Measurements from ENCODE around the gene GAL3ST1. TPM values are rescaled to one million over a fixed set of nuclear protein-coding genes. Genes with fewer than 3 reads are reported as not detected.
"Not testable (repeated sequence)": the region's sequence is repeated elsewhere in the genome, so short reads cannot be mapped to it uniquely, and the experiment has no call there.

Gene GAL3ST1
- total RNA-seq, 1 donor from 2014 or later: 0.39 TPM

DNA sequence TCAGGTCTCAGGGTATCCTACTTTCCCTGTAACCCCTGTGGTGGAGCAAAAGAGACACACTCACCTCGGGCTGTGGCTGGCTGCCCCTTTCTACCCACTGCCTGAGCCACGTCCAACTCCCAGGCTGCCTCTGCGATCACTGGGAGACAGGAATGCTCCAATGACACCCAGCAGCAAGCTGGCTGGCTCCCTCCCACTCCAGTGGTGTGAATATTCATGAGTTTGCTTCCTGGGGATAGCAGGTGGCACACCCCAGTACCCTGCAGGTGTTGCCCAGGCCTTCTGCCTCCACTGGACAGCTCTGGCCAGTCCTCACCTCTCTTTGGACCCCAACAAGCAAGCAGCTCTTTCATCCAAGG, 9.7 kb downstream of the GAL3ST1 start:
- DNase-seq: no peak

DNA sequence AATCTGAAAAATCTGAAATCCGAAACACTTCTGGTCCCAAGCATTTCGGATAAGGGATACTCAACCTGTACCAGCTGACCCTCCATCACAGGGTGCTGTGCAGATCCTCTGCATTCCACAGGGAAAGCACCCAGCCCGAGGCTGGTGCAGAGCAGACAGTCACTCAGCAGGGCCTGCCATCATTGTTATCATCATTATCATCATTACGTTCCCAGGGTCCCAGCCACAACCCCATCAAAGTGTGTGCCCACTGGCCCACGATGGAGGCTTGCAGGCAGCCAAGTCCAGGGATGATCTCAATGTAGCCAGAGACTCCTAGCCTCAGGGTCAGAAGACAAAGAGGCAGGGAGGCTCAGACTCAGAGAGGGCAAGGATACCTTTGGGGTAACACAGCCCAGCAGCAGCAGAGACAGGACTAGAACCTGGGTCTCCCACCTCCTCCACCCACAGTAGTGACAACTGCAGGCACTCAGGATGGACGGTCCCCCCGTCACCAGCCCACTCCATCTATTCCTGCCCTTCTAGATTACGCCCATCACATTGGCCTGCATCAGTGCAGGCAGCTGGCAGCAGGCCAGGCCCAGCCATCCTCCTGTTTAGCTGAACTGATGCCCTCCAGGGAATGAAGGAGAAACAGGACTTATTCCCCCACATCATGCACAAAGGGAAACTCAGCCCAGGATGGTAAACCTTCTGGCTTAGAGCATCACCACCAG, 10.3 kb downstream of the GAL3ST1 start:
- no peak for DNase-seq

DNA sequence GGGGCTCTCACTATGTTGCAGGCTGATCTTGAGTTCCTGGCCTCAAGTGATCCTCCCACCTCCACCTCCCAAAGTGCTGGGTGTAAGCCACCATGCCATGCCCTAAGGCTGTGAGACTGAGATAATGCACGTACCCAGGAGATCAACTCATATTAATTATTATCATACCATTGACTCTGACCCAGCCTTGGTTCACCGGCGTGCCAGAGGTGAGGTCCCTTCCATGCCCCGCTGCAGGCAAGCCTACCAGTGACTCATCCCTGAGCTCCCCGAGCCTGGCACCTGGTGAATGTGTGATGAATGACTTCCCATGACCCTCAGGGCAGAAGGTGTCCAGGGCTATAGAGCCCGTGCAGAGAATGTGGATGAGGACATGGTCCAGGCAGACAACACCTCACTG, 12.1 kb downstream of the GAL3ST1 start:
- no peak for DNase-seq

DNA sequence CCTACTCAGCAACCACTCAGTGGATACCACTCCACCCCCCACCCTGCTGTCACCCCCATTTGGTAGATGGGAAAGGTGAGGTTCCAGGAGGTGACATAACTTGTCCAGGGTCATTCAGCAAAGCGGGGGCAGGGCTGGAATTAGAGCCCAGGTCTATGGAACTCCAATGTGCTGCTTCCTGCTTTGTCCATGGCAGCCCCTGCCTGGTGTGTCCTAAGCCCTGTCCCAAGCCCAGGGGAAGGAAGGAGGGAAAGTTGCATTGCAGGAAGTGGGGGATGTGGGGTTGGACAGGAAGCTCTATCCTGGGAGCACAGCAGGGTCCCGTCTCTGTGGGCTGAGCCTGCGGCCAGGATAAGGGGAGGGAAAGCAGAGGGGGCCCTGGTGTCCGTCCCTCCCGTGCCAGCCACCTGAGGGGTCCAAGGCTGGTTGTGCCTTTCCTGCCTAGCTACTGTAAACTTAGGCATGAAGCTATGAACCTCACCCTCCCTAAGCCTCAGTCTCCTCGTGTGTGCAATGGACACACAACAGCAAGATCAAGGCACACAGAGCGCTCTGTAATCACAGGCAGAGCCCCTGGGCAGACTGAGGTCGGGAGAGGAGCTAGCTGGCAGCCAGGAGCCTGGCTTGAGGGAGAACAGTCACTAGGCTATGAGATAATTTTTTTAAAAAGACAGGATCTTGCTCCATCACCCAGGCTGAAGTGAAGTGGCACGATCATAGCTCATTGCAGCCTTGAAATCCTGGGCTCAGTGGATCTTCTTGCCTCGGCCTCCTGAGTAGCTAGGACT, 12.9 kb downstream of the GAL3ST1 start:
- DNase-seq: no peak

DNA sequence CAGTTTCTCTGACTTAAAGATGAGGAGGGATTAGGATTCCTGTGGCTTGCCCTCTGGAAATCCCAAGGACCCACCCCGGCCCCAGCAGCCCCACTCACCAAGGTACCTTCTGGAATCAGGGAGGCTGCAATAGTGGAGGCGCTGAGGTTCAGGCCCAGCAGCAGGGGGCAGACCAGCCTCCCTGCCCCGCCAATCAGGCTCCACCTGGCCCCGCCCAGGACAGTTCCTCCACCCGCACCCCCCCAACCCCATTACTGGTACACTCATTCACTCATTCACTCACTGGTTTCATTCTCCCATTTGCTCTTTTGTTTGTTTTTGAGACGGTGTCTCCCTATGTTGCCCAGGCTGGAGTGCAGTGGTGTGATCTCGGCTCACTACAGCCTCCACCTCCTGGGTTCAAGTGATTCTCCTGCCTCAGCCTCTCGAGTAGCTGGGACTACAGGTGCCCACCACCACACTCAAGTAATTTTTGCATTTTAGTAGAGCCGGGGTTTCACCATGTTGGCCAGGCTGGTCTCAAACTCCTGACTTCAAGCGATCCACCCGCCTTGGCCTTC, 13.7 kb downstream of the GAL3ST1 start:
- not testable (repeated sequence) for DNase-seq

DNA sequence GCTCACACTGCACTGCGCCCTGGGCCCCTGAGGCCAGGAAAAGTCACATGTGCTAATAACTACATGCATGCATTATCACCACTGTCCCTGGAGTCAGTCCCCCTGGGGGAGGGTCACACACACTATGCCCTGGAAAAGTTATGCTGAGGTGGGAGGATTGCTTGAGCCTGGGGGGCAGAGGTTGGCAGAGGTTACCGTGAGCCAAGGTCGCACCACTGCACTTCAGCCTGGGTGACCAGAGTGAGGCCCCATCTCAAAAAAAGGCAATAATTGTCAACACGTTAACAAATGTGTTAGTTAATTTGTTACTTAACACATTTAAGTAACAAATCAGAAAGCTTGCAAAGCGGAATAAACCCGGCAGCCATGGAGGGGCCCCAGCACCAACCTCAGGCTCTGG, 14.6 kb downstream of the GAL3ST1 start:
- DNase-seq: no peak

DNA sequence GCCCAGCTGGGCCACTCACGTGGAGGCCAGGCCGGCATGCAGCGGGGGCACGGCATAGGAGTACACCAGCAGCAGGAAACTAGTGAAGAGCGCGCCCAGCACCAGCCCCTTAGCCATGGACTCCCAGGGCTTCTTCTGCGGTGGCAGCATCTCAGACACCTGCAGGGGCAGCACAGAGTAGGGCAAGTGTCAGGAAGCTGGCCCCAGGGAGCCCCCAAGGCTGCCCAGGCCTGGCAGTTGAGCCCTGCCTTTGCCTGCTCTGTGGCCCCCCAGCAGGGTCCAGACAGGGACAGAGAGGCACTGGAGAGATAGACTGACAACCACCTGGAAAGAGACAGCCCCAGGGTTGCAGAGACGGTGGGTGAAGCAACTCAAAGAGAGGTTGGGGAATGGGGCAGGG, 17.2 kb downstream of the GAL3ST1 start:
- no peak for DNase-seq

DNA sequence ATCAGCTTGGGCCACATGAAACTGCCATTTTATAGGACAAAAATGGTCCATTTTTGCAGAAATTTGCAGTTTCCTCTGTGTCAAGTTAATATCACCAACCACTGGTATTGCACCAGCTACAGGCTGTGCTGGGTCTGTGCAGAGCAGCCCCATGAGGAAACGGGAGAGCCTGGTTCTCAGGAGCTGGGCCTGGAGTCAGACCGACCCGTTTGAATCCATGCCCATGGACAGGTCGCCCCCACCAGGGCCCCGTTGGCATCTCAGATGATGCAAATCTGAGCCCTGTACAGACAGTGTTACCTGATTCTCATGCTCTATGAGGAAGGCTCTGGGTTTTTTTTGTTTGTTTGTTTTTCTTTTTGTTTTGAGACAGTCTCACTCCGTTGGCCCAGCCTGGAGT, 18.1 kb downstream of the GAL3ST1 start:
- no peak for DNase-seq

DNA sequence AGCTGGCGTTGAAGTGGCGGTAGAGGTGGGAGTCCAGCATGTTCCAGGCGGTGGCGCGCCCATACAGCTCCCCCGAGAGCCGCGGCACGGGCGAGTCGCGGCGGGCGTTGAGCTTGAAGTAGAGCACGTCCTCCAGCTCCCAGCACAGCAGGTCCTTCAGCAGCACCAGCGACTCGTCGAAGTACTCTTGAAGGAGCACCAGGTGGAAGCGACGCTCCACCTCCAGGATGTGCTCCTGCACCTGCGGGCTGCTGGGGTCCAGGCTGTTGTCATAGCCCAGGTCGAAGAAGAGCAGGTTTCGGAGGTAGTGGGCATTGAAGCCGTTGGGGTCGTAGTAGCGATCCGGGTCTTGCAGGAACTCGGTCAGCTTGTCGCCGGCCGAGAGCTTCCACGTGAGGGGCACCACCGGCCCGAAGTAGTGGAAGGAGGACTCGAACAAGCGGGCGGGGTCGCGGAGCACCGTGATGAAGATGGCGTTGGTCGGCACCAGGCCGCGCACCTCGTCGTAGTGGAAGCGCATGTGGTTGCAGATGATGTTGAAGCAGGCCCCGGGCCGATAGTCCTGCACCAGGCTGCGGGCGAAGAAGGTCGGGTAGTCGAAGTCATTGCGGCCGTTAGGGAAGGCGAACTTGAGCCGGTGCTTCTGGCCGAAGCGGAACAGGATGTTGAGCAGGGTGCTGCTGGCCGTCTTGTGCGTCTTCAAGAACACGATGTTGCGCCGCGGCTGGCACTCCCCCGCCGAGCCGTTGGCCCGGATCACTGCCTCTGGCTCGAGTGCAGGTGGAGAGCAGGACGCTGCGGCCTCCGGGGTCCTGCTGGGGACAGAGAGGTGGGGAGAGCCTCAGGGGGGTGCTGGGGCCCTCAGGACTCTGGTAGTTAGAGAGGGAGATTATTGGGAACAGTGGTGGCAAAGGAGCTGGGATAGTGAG, 18.9 kb downstream of the GAL3ST1 start:
- no peak for DNase-seq

DNA sequence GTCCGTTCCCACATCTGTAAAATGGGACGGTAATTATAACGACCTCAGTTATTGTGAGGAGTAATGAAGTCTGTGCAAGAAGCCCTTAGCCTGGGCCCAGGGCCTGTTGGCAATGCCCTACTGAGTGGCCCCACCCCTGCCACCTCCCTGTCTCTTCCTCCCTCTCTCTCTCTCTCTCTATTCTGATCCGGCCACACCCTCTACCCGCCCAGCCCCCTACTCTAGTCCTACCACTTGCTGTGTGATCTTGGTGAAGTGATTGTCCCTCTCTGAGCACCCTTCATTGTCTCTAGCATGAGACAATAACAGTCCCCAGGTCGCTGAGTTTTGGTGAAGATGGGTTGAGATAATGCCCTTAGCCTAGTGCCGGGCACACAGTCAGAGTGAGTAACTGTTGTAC, 20.5 kb downstream of the GAL3ST1 start:
- DNase-seq: no peak

DNA sequence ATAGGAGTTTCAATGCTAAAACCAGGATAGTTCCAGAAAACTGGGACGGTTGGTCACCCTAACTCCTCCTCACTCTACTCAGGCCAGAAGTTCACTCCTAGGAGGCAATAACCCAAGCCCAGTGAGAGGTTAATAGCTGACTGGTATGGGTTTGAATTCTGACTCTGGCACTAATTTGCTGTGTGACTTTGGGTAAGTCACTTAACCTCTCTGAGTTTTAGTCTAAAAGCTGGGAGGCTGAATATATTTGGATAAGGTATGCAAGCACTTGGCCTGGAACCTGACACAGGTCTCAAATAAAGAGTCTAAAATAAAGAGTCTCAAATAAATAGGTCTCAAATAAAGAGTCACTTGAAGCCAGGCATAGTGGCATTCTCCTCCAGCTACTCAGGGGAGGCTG, 21.7 kb downstream of the GAL3ST1 start:
- no peak for DNase-seq

DNA sequence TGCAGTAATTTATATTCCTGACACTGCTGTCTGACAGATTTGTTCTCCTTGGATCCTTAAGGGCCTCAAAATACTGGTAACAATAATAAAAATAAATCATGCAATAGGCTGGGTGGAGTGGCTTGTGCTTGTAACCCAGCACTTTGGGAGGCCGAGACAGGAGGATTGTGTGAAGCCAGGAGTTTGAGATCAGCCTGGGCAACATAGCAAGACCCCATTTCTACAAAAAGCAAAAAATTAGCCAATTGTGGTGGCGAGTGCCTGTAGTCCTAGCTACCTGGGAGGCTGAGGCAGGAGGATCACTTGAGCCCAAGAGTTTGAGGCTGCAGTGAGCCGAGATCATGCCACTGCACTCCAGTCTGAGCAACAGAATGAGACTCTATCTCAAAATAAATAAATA, 22.7 kb downstream of the GAL3ST1 start:
- not testable (repeated sequence) for DNase-seq

DNA sequence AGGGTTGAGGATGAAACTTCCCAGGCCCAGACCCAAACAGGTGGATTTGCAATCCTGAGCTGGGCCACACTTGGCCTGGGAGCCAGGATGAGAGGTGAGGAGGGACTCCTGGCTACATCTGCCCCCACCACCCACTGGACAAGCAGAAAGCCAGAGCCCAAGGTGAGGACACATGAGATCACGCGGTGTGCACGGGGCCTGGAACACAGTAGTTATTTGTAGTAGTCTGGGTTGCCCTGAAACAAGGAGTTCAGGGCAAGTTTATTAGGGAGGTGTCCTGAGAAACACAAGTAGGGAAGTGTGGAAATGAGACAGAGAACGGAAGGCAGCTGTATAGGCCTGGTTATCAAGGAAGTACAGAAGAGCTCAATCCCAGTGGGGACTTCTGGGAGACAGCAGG, 27.3 kb downstream of the GAL3ST1 start:
- no peak for DNase-seq

DNA sequence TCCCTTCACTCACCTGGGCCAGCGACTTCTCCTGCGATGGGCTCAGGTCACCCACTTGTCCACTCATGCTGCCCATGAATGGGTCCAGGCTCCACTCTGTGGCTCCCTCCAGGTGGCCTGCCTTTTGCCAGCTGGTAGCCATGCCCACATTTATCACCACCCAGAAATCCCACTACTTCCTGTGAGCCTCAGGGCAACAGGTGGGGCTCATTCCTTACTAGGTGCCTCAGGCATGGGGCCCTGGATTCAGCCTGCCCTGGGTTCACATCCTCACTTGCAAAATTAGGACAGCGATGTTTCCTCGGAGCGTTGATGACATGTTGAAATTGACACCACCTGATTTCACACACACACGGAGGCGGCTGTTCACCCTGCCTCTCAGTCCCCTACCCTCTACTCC, 27.8 kb downstream of the GAL3ST1 start, which contains the start of gene SEC14L6:
Gene SEC14L6, minus strand, starts transcription at position 126 of the 400 bp plus-strand sequence. Its CDS starts 59 bp downstream, at position 67.
- DNase-seq: no peak

DNA sequence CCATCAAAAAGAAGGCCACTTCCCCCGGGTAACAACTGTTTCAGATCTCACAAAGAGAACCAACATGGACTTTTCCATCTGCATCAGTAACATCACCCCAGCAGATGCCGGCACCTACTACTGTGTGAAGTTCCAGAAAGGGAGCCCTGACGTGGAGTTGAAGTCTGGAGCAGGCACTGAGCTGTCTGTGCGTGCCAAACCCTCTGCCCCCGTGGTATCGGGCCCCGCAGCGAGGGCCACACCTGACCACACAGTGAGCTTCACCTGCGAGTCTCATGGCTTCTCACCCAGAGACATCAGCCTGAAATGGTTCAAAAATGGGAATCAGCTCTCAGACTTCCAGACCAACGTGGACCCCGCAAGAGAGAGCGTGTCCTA, 31.7 kb downstream of the GAL3ST1 start:
- no peak for DNase-seq

DNA sequence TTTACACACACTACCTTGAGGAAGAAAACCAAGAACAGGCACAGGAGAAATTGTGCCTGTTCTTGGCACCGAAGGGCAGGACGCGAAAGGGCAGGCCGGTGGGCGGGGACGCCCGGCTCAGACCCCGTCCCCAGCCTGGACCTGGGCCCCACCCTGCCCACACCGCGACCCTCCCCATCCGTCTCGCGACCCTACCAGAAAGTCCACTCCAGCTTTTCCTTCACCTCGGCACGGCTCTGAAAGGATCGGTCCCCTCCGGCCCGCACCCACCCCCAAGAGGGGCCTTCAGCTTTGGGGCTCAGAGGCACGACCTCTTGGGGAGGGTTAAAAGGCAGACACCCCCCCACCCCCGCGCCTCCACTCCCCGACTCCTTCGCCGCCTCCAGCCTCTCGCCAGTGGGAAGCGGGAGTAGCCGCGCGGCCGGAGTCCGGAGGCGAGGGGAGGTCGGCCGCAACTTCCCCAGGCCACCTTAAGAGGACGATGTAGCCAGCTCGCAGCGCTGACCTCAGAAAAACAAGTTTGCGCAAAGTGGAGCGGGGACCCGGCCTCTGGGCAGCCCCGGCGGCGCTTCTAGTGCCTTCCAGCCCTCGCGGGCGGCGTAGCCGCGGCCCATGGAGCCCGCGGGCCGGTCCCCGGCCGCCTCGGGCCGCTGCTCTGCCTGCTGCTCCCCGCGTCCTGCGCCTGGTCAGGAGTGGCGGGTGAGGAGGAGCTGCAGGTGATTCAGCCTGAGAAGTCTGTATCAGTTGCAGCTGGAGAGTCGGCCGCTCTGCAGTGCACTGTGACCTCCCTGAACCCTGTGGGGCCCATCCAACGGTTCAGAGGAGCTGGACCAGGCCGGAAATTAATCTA, 32.3 kb downstream of the GAL3ST1 start:
- no peak for DNase-seq

DNA sequence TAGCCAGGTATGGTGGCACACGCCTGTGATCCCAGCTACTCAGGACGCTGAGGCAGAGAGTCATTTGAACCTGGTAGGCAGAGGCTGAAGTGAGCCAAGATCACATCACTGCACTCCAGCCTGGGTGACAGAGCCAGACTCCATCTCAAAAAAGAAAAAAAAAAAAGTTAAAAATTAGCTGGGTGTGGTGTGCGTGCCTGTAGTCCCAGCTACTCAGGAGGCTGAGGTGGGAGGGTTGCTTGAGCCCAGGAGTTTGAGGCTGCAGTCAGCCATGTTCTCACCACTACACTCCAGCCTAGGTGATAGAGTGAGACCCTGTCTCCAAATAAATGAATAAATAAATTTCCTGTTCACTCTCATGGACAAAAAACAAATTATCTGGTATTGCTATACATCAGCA, 33.0 kb downstream of the GAL3ST1 start:
- not testable (repeated sequence) for DNase-seq

DNA sequence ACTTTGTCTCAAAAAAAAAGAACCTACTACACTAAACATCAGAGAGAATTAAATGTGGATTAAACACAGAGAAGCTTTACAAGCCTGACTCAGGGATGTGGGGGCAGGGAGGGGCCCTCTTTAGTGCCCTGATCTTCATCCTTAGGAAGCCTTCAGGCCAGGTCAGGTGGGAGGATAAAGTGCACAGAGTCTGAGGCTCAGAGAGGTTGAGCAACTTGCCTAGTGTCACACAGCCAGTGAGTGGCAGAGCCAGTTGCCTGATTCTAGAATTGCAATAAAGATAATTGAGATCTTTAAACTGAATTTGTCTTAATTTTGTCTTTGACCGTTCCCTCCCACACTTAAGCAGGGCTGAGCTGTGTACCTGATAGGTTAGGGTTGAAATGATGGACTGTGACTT, 35.1 kb downstream of the GAL3ST1 start:
- no peak for DNase-seq

DNA sequence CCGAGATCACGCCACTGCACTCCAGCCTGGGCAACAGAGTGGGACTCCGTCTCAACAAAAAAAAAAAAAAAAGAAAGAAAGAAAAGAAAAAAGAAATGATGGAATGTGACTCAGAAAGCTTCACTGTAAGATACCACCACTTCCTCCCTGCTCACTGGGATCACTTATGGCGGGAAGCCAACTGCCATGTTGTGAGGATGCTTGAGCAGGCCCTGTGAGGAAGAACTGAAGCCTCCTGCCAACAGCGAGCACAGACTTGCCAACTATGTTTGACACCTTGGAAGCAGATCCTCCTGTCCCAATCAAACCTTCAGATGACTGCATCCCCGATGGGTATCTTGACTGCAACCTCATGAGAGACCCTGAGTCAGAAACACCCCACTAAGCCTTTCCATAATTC, 36.2 kb downstream of the GAL3ST1 start:
- DNase-seq: no peak

DNA sequence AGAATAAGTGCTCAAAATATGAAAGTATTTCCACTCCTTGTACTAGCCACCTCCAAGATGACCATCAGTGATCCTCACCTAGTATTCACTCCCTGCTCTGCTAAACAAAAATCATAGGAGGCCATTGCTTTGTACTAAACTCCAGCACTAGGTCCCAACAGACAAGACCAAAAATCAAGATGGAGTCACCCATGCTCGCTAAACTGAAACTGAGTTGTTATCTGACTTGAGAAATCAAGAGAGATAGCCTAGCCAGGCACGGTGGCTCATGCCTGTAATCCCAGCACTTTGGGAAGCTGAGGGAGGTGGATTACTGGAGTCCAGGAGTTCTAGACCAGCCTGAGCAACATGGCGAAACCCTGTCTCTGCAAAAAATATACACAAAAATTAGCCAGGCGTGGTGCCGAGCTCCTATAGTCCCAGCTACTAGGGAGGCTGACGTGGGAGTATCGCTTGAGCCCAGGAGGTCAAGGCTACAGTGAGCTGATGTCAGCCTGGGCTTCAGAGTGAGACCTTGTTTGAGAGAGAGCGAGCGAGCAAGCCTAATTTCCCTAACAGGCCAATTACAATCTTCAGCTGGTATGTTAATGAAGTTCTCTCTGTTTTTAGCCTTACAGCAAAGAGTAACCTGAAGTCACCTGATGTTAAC, 37.3 kb downstream of the GAL3ST1 start:
- DNase-seq: no peak

DNA sequence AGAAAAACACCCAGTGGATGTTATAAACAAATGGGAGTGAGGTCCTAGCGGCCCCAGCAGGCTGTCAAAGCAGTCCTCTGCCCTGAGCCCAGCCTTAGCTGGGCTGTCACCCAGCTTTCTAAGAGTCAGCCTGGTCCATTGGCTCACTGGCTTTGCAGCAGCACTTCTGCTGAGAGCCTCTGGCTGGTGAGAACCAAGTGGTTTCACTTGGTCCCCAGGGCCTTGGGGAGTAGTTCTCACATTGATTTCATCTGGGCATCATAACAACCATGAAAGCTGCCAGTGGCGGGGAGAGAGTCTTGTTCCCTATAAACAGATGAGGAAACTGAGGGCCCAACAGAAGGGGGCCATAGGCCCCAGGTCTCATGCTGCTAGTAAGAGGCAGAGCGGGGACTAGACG, 39.3 kb downstream of the GAL3ST1 start:
- DNase-seq: no peak
